C4-2B (cell line): Measurements from ENCODE around the gene AGAP1.

Experiments used
- H3K27ac ChIP-seq: fragments of 450-650 bp; 2 replicates; pipeline ENCODE4 v1.5.1; 2017
- ZFX ChIP-seq: fragments of 450-650 bp; IDR thresholded peaks from 2 replicates; pipeline ENCODE4 v1.6.1; 2017
- TF ChIP-seq, protein P1 (sequence below): fragments of 450-650 bp; conservative IDR thresholded peaks from 2 replicates; pipeline ENCODE4 v1.5.1; 2017; ENCODE audit warnings: mild to moderate bottlenecking

Gene AGAP1

GRCh38 chr2:236180831-236181453 lies 687.1 kb downstream of the AGAP1 start:
- TF ChIP-seq, protein P1, sequence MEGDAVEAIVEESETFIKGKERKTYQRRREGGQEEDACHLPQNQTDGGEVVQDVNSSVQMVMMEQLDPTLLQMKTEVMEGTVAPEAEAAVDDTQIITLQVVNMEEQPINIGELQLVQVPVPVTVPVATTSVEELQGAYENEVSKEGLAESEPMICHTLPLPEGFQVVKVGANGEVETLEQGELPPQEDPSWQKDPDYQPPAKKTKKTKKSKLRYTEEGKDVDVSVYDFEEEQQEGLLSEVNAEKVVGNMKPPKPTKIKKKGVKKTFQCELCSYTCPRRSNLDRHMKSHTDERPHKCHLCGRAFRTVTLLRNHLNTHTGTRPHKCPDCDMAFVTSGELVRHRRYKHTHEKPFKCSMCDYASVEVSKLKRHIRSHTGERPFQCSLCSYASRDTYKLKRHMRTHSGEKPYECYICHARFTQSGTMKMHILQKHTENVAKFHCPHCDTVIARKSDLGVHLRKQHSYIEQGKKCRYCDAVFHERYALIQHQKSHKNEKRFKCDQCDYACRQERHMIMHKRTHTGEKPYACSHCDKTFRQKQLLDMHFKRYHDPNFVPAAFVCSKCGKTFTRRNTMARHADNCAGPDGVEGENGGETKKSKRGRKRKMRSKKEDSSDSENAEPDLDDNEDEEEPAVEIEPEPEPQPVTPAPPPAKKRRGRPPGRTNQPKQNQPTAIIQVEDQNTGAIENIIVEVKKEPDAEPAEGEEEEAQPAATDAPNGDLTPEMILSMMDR: peak; percentile 87
- no peak for TF ChIP-seq ZFX
- H3K27ac ChIP-seq: no peak overlapping the region
